Activated CD8-positive, alpha-beta memory T cell treated with anti-CD3 and anti-CD28 coated beads, Interleukin-2, amount 10 ng/mL, durations not matched to agents 7 days and 5 days (primary cell): ENCODE measurements around the gene ARPIN. TPM values are rescaled to one million over a fixed set of nuclear protein-coding genes. Genes with fewer than 3 reads are reported as not detected.

Experiments used
- microRNA-seq: library from miRNA; unstranded; fragments of <30 nt; microRNA quantifications from one replicate; pipeline ENCODE4 v1.2.0, GENCODE V29; 2022
- total RNA-seq, 2 experiments: library from RNA; stranded (reverse); gene quantifications; one replicate each; pipeline ENCODE4 v1.2.3, GENCODE V29; 2021

The ARPIN gene
- total RNA-seq, 2 experiments from 2014 or later, result not detected

Small RNA genes lying within 50 kb of the gene (microRNA-seq; reads per million reads assigned to microRNA genes)
- gene MIR5009 (not detected), gene MIR5094 (not detected)

Other genes with a start within 250 kb of the ARPIN start
- gene PLIN1, start 233.6 kb downstream of the ARPIN start, total RNA-seq, result under 1 TPM in 1 of 2 experiments, not detected in 1; 0.12 TPM
- gene PEX11A, start 222.2 kb downstream of the ARPIN start, total RNA-seq, result 1 to 10 TPM; 1.6 to 2.2 TPM
- gene WDR93, start 222.1 kb downstream of the ARPIN start, total RNA-seq, result not detected
- gene MESP1, start 161.7 kb downstream of the ARPIN start, total RNA-seq, result 1 to 10 TPM; 3.1 to 5.1 TPM
- gene MESP2, start 136.6 kb downstream of the ARPIN start, total RNA-seq, result not detected
- gene ANPEP, start 98.1 kb downstream of the ARPIN start, total RNA-seq, result under 1 TPM; 0.68 to 0.76 TPM
- 10 to 100 TPM; 22.2 to 26.5 TPM for gene AP3S2, start 19.0 kb downstream of the ARPIN start, total RNA-seq
- 10 to 100 TPM; 14.1 to 16.6 TPM for gene ZNF710, start 88.4 kb upstream of the ARPIN start, total RNA-seq
- 100 to 1,000 TPM; 196 to 293 TPM for gene IDH2, start 189.5 kb upstream of the ARPIN start, total RNA-seq